Progenitor cell of endocrine pancreas (in vitro differentiated cells): ENCODE results near the gene DDHD1. TPM values are rescaled to one million over a fixed set of nuclear protein-coding genes. Genes with fewer than 3 reads are reported as not detected.

ENCODE experiments used
- DNase-seq: peaks from one replicate; pipeline ENCODE4 v3.0.0; 2021; ENCODE audit warnings: low spot score; ENCODE audit not compliant: unreplicated experiment
- H3K27ac Mint-ChIP-seq: 2 replicates; pipeline ENCODE4 v1.8.0; 2021; ENCODE audit warnings: mild to moderate bottlenecking, moderate library complexity, mixed read lengths
- H3K27me3 Mint-ChIP-seq: 2 replicates; pipeline ENCODE4 v1.8.0; 2021; ENCODE audit warnings: mixed read lengths
- H3K36me3 Mint-ChIP-seq: 2 replicates; pipeline ENCODE4 v1.8.0; 2022; ENCODE audit warnings: mixed read lengths; ENCODE audit not compliant: insufficient read depth
- H3K4me1 Mint-ChIP-seq: 2 replicates; pipeline ENCODE4 v1.8.0; 2021; ENCODE audit warnings: low read depth, mixed read lengths
- H3K4me3 Mint-ChIP-seq: 2 replicates; pipeline ENCODE4 v1.8.0; 2021; ENCODE audit warnings: low read depth, mild to moderate bottlenecking, moderate library complexity, mixed read lengths
- H3K9me3 Mint-ChIP-seq: 2 replicates; pipeline ENCODE4 v1.8.0; 2021; ENCODE audit warnings: low read depth, mixed read lengths
- total RNA-seq: library from RNA; stranded (reverse); gene quantifications from 2 replicates; pipeline ENCODE4 v1.2.1, GENCODE V29; 2021
- TF ChIP-seq, protein P1 (sequence below): fragments of 200-600 bp; sonication (generic); IDR thresholded peaks from one replicate; pipeline ENCODE4 v1.5.0; 2021; ENCODE audit warnings: antibody characterized with exemption, mild to moderate bottlenecking; ENCODE audit not compliant: unreplicated experiment

Gene DDHD1
- total RNA-seq, 1 donor from 2014 or later, result 23.0 TPM

DNA sequence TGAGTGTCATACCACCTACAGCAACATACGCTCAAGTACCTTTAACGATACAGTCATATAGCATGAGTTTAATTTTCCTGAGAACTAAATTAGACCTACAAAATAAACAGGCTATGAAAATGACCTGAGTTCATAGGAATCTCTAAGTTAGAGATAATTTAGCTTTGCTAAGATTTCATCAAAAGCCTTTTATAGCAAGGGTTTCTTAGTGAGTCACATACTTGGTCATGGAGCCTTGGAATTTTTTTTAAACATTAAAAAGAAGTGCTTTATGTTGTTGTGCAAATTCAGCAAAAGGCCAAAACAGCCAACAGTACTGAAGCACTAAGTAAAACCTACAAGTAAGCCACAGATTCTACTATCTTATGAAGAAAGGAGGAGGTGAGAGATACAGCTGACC is 108.6 kb downstream of the DDHD1 start:
- Mint-ChIP-seq H3K9me3 (no peaks in the 10 kb centered on the region), H3K36me3 (peaks cover 5% of the 10 kb centered on the region), H3K27me3 (no peaks in the 10 kb centered on the region), H3K4me3 (no peak overlapping the region), H3K27ac (no peak overlapping the region), H3K4me1 (peaks cover 5% of the 10 kb centered on the region)
- no peak for DNase-seq
- TF ChIP-seq, protein P1, sequence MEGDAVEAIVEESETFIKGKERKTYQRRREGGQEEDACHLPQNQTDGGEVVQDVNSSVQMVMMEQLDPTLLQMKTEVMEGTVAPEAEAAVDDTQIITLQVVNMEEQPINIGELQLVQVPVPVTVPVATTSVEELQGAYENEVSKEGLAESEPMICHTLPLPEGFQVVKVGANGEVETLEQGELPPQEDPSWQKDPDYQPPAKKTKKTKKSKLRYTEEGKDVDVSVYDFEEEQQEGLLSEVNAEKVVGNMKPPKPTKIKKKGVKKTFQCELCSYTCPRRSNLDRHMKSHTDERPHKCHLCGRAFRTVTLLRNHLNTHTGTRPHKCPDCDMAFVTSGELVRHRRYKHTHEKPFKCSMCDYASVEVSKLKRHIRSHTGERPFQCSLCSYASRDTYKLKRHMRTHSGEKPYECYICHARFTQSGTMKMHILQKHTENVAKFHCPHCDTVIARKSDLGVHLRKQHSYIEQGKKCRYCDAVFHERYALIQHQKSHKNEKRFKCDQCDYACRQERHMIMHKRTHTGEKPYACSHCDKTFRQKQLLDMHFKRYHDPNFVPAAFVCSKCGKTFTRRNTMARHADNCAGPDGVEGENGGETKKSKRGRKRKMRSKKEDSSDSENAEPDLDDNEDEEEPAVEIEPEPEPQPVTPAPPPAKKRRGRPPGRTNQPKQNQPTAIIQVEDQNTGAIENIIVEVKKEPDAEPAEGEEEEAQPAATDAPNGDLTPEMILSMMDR, result no peak

DNA sequence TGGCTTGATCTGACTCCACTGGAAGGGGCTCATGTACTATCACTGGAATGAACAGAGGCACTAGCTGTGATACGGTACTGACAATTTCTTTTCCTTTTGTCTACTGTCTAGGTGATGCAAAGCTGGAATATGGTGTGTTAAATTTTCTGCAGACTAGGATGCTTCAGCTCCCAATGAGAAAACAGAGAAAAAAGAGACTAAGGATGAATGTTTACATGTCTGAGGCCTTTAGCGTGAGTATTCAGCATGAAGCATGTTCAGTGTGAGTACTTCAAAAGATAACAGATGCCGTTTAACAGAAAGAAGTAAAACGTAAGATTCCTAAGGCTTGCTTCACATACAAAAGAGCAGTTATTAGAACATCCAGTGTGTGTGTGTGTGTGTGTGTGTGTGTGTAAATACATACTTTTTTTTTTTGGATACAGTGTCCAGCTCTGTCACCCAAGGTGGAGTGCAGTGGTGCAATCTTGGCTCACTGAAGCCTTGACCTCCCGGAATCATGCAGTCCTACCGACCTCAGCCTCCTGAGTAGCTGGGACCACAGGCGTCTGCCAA is 110.0 kb downstream of the DDHD1 start:
- Mint-ChIP-seq H3K4me1 (peaks cover 5% of the 10 kb centered on the region), H3K27ac (no peak overlapping the region), H3K9me3 (no peaks in the 10 kb centered on the region), H3K4me3 (no peak overlapping the region), H3K27me3 (no peaks in the 10 kb centered on the region), H3K36me3 (peaks cover 12% of the 10 kb centered on the region)
- TF ChIP-seq, protein P1, result no peak
- no peak for DNase-seq

DNA sequence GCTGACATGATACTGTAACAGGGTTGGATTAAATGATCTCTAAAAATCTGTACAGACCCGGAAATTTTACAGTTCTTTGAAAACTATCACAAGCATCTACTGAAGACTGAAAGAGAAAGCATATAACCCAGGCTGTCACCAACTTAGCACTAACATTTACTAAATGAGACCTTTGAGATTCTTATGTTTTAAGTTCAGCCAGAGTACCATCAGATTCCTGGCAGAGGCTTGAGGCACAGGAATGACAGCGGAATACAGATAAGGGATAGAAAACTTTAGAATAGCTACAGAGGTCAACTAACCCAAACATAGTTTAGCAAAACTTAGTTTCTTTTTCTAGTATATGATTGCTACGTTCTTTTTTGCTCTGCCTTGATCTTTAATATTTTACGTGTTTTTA is 110.6 kb downstream of the DDHD1 start:
- Mint-ChIP-seq H3K36me3 (peaks cover 17% of the 10 kb centered on the region), H3K27ac (no peak overlapping the region), H3K4me3 (no peak overlapping the region), H3K27me3 (no peaks in the 10 kb centered on the region), H3K4me1 (peaks cover 5% of the 10 kb centered on the region), H3K9me3 (peaks cover 2% of the 10 kb centered on the region)
- TF ChIP-seq, protein P1, result no peak
- DNase-seq, result no peak

DNA sequence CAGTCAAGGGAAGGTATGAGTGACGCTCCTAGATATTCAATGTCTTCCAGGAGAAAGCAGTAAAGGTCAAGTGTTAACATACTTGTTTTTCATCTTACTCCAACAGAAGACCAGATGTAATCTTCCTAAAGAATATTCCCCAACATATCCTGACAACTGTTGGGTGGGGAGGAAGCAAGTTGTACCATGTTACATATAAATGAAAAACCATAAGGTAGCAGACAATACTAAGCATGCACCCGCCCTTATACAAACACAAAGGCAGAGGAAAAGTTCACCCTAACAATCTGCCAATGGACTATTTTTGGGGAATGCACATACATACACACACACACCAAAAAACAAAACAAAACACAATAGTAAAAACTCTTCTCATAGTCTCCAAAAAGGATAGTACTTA is 112.1 kb downstream of the DDHD1 start:
- H3K4me3 Mint-ChIP-seq, result no peak overlapping the region
- peaks cover 5% of the 10 kb centered on the region for H3K4me1 Mint-ChIP-seq
- peaks cover 23% of the 10 kb centered on the region for H3K36me3 Mint-ChIP-seq
- no peak for DNase-seq
- H3K9me3 Mint-ChIP-seq, result peaks cover 4% of the 10 kb centered on the region
- H3K27me3 Mint-ChIP-seq, result no peaks in the 10 kb centered on the region
- TF ChIP-seq, protein P1, result no peak
- no peak overlapping the region for H3K27ac Mint-ChIP-seq

DNA sequence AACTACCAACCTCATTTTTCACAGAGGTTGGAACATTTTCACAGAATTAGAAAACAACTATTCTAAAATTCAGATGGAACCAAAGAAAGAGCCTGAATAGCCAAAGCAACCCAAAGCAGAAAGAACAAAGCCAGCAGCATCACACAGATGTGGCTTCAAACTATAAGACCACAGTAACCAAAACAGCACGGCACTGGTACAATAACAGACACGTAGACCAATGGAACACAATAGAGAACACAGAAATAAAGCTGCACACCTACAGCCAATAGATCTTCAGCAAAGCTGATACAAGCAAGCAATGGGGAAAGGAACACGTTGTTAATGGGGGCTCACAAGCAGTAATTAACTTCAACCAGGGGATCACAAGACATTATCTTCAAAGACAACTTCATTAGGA is 114.5 kb downstream of the DDHD1 start:
- no peak overlapping the region for H3K27ac Mint-ChIP-seq
- no peak overlapping the region for H3K4me3 Mint-ChIP-seq
- no peaks in the 10 kb centered on the region for H3K27me3 Mint-ChIP-seq
- peaks cover 4% of the 10 kb centered on the region for H3K9me3 Mint-ChIP-seq
- peaks cover 5% of the 10 kb centered on the region for H3K4me1 Mint-ChIP-seq
- H3K36me3 Mint-ChIP-seq, result peaks cover 23% of the 10 kb centered on the region
- no peak for DNase-seq
- TF ChIP-seq, protein P1, result no peak
